GM03348 (cell line): ENCODE data around the gene CLTCL1.
"Not testable (repeated sequence)": the region's sequence is repeated elsewhere in the genome, so short reads cannot be mapped to it uniquely, and the experiment has no call there.

ENCODE experiments used
- DNase-seq: peaks from one replicate; pipeline ENCODE4 v3.0.0; 2012; ENCODE audit warnings: low spot score

The CLTCL1 gene

GRCh38 chr22:19216579-19216978 is 74.9 kb downstream of the CLTCL1 start:
- DNase-seq = no peak

GRCh38 chr22:19215360-19215759 is 76.2 kb downstream of the CLTCL1 start:
- DNase-seq = no peak

GRCh38 chr22:19214078-19214473 is 77.4 kb downstream of the CLTCL1 start:
- DNase-seq = no peak

GRCh38 chr22:19213442-19214077 is 78.0 kb downstream of the CLTCL1 start:
- no peak for DNase-seq

GRCh38 chr22:19213001-19213400 is 78.5 kb downstream of the CLTCL1 start:
- DNase-seq = no peak

GRCh38 chr22:19212302-19212870 is 79.1 kb downstream of the CLTCL1 start:
- DNase-seq = no peak

- no peak for DNase-seq
Observed at GRCh38 chr22:19210188-19210587, 81.3 kb downstream of the CLTCL1 start.

- no peak for DNase-seq
Observed at GRCh38 chr22:19208287-19208847, 83.2 kb downstream of the CLTCL1 start.

GRCh38 chr22:19207884-19208283 is 83.6 kb downstream of the CLTCL1 start:
- no peak for DNase-seq

- DNase-seq = no peak
Observed at GRCh38 chr22:19207401-19207808, 84.1 kb downstream of the CLTCL1 start.

GRCh38 chr22:19206287-19206686 is 85.2 kb downstream of the CLTCL1 start:
- DNase-seq = no peak

- no peak for DNase-seq
Observed at GRCh38 chr22:19204640-19205039, 86.9 kb downstream of the CLTCL1 start.

- DNase-seq = no peak
Observed at GRCh38 chr22:19203834-19204233, 87.7 kb downstream of the CLTCL1 start.

- DNase-seq = not testable (repeated sequence)
Observed at GRCh38 chr22:19202799-19203186, 88.7 kb downstream of the CLTCL1 start.

GRCh38 chr22:19201869-19202798 is 89.4 kb downstream of the CLTCL1 start:
- DNase-seq = no peak

- DNase-seq = no peak
Observed at GRCh38 chr22:19201130-19201868, 90.2 kb downstream of the CLTCL1 start.

- DNase-seq = no peak
Observed at GRCh38 chr22:19199479-19199878, 92.0 kb downstream of the CLTCL1 start.

GRCh38 chr22:19197997-19198865 is 93.3 kb downstream of the CLTCL1 start:
- DNase-seq = no peak

- DNase-seq = no peak
Observed at GRCh38 chr22:19196841-19197612, 94.5 kb downstream of the CLTCL1 start.
